HCT116 (cell line): ENCODE measurements around the gene PLEKHH2. TPM values are rescaled to one million over a fixed set of nuclear protein-coding genes. Genes with fewer than 3 reads are reported as not detected.
"Not testable (repeated sequence)": the region's sequence is repeated elsewhere in the genome, so short reads cannot be mapped to it uniquely, and the experiment has no call there.

Source experiments
- ATAC-seq: fragments of 200-7000 bp; cut with Tn5 transposase; 2 replicates; pipeline ENCODE4 v1.9.1; 2020; ENCODE audit warnings: mild to moderate bottlenecking, moderate library complexity
- BruUV-seq: library from RNA; stranded (reverse); fragments of 400-500 nt; replicated peaks from 2 replicates; lab custom pipeline; 2021; lab: Mats Ljungman, UMichigan
- CTCF ChIA-PET: fragments of 300-600 bp; sonication (Branson Sonifier 250); formaldehyde crosslinking; loops from one replicate; lab custom pipeline; 2021; ENCODE audit warnings: antibody characterized with exemption; lab: Charles Lee
- POLR2A ChIA-PET: fragments of 300-600, 350-600 bp; sonication (Branson Sonifier 250); formaldehyde crosslinking; loops from one replicate; lab custom pipeline; 2021; ENCODE audit warnings: antibody characterized with exemption; lab: Charles Lee
- RAD21 ChIA-PET, 2 experiments: fragments of 300-600 bp; sonication (Branson Sonifier 250); formaldehyde crosslinking; loops; one replicate each; lab custom pipeline; 2023; ENCODE audit warnings: low total read pairs in 2 of 2; ENCODE audit not compliant: uncharacterized antibody in 2 of 2, unreplicated experiment in 2 of 2, low non-redundant PET in 1 of 2; lab: Charles Lee
- DNase-seq: peaks from one replicate; pipeline ENCODE4 v3.0.0-alpha.2; 2010; ENCODE audit warnings: low read depth, low spot score
- H2AFZ ChIP-seq: fragments of 200-600 bp; shearing (Covaris generic), sonication (generic); 2 replicates; pipeline ENCODE4 v1.6.1; 2017; ENCODE audit warnings: low read depth, mixed run types, mixed read lengths, antibody characterized with exemption, low read length; ENCODE audit not compliant: poor library complexity, severe bottlenecking
- H3K27ac ChIP-seq: 2 replicates; pipeline ENCODE4 v1.5.1; 2012; ENCODE audit warnings: low read depth, low read length
- H3K27me3 ChIP-seq: fragments of 200-600 bp; sonication (generic); 2 replicates; pipeline ENCODE4 v1.6.1; 2016; ENCODE audit warnings: mixed run types, low read length, mixed read lengths; ENCODE audit not compliant: insufficient read depth
- H3K36me3 ChIP-seq, 2 experiments: fragments of 200-500 bp in 1 of 2; fragments of 200-600 bp in 1 of 2; sonication (Bioruptor generic) in 1 of 2; sonication (generic) in 1 of 2; 2 replicates each; pipeline versions ENCODE4 v1.5.1 to v1.6.1; 2014 to 2016; ENCODE audit warnings: low read length in 2 of 2, inconsistent platforms in 1 of 2, mixed read lengths in 1 of 2, mixed run types in 1 of 2; ENCODE audit not compliant: insufficient read depth in 2 of 2, control insufficient read depth in 1 of 2
- H3K4me1 ChIP-seq, 2 experiments: fragments of 200-600 bp in 1 of 2; sonication (generic) in 1 of 2; 2 replicates each; pipeline versions ENCODE4 v1.5.1 to v1.6.1; 2012 to 2017; ENCODE audit warnings: low read length in 2 of 2, inconsistent platforms in 1 of 2, mild to moderate bottlenecking in 1 of 2, mixed read lengths in 1 of 2, mixed run types in 1 of 2, moderate library complexity in 1 of 2; ENCODE audit not compliant: insufficient read depth in 2 of 2, control insufficient read depth in 1 of 2
- H3K4me2 ChIP-seq: fragments of 200-600 bp; sonication (generic); 2 replicates; pipeline ENCODE4 v1.6.1; 2017; ENCODE audit warnings: mixed run types, low read length, mixed read lengths
- H3K4me3 ChIP-seq, 2 experiments: fragments of 200-600 bp in 1 of 2; sonication (generic) in 1 of 2; replicated peaks in 1 of 2; 2 replicates each; pipeline ENCODE4 v1.5.1; 2011 to 2016; ENCODE audit warnings: low read length in 2 of 2, control low read depth in 1 of 2, low read depth in 1 of 2, mild to moderate bottlenecking in 1 of 2, mixed read lengths in 1 of 2, mixed run types in 1 of 2
- H3K79me2 ChIP-seq: fragments of 200-600 bp; sonication (generic); 2 replicates; pipeline ENCODE4 v1.6.1; 2017; ENCODE audit warnings: mild to moderate bottlenecking, mixed run types, low read length, moderate library complexity, mixed read lengths; ENCODE audit not compliant: insufficient read depth
- H3K9ac ChIP-seq: fragments of 200-600 bp; sonication (generic); 2 replicates; pipeline ENCODE4 v1.6.1; 2016; ENCODE audit warnings: low read length, mixed read lengths
- H3K9me2 ChIP-seq: fragments of 200-600 bp; sonication (generic), shearing (Covaris generic); 2 replicates; pipeline ENCODE4 v1.6.1; 2017; ENCODE audit warnings: mixed run types, mild to moderate bottlenecking, moderate library complexity; ENCODE audit not compliant: insufficient read depth
- H3K9me3 ChIP-seq, 2 experiments: fragments of 200-500 bp in 1 of 2; fragments of 200-600 bp in 1 of 2; sonication (Bioruptor generic) in 1 of 2; sonication (generic) in 1 of 2; 2 replicates each; pipeline ENCODE4 v1.6.1; 2014 to 2017; ENCODE audit warnings: low read length in 2 of 2, mixed read lengths in 2 of 2, inconsistent platforms in 1 of 2, low read depth in 1 of 2, mild to moderate bottlenecking in 1 of 2, mixed run types in 1 of 2, moderate library complexity in 1 of 2; ENCODE audit not compliant: control insufficient read depth in 1 of 2, insufficient read depth in 1 of 2
- H4K20me1 ChIP-seq: fragments of 200-600 bp; sonication (generic), shearing (Covaris generic); 2 replicates; pipeline ENCODE4 v1.6.1; 2017; ENCODE audit warnings: mixed run types, mild to moderate bottlenecking, moderate library complexity; ENCODE audit not compliant: insufficient read depth
- CBX3 ChIP-seq: IDR thresholded peaks from 2 replicates; pipeline ENCODE4 v1.6.1; 2012; ENCODE audit warnings: low read depth
- CEBPB ChIP-seq: IDR thresholded peaks from 2 replicates; pipeline ENCODE4 v1.6.1; 2012; ENCODE audit warnings: low read depth
- EGR1 ChIP-seq: IDR thresholded peaks from 2 replicates; pipeline ENCODE4 v1.6.1; 2012; ENCODE audit warnings: low read depth
- ELF1 ChIP-seq: IDR thresholded peaks from 2 replicates; pipeline ENCODE4 v1.6.1; 2012; ENCODE audit warnings: low read depth, borderline replicate concordance
- EZH2 ChIP-seq: fragments of 200-600 bp; sonication (generic); IDR thresholded peaks from 2 replicates; pipeline ENCODE4 v1.6.1; 2017; ENCODE audit warnings: antibody characterized with exemption, mixed run types
- JUND ChIP-seq: IDR thresholded peaks from 2 replicates; pipeline ENCODE4 v1.6.1; 2012
- MAX ChIP-seq: IDR thresholded peaks from 2 replicates; pipeline ENCODE4 v1.6.1; 2012
- POLR2A ChIP-seq: IDR thresholded peaks from 2 replicates; pipeline ENCODE4 v1.7.0; 2011; ENCODE audit warnings: borderline replicate concordance; ENCODE audit not compliant: insufficient read depth, insufficient read length; ENCODE audit errors: extremely low read depth
- RAD21 ChIP-seq: IDR thresholded peaks from 2 replicates; pipeline ENCODE4 v1.6.1; 2012; ENCODE audit warnings: low read depth, mild to moderate bottlenecking
- REST ChIP-seq: IDR thresholded peaks from 2 replicates; pipeline ENCODE4 v1.6.1; 2012; ENCODE audit warnings: low read depth
- SIN3A ChIP-seq: IDR thresholded peaks from 2 replicates; pipeline ENCODE4 v1.6.1; 2012; ENCODE audit warnings: low read depth
- SRF ChIP-seq: IDR thresholded peaks from 2 replicates; pipeline ENCODE4 v1.6.1; 2012; ENCODE audit warnings: low read depth
- TCF7L2 ChIP-seq: IDR thresholded peaks from 2 replicates; pipeline ENCODE4 v1.7.0; 2011; ENCODE audit warnings: borderline replicate concordance, inconsistent platforms; ENCODE audit not compliant: insufficient read depth, insufficient read length; ENCODE audit errors: extremely low read depth
- YY1 ChIP-seq: IDR thresholded peaks from 2 replicates; pipeline ENCODE4 v1.6.1; 2011; ENCODE audit warnings: low read length, low read depth, moderate library complexity, mild to moderate bottlenecking; ENCODE audit not compliant: insufficient replicate concordance; ENCODE audit errors: extremely low read depth
- ZNF274 ChIP-seq: fragments of 200-500 bp; sonication (Bioruptor generic); IDR thresholded peaks from 2 replicates; pipeline ENCODE4 v1.6.1; 2014; ENCODE audit warnings: mild to moderate bottlenecking, low read depth, low read length, inconsistent platforms
- intact Hi-C: fragments of 100-400 bp; cut with micrococcal nuclease; formaldehyde crosslinking; loops from 2 replicates; pipeline ENCODE4 v1.10.0; 2022
- total RNA-seq: library from RNA; stranded (reverse); gene quantifications from one replicate; pipeline ENCODE4 v1.2.1, GENCODE V29; 2021; ENCODE audit not compliant: unreplicated experiment

The PLEKHH2 gene
- total RNA-seq, 1 experiment from 2014 or later = 7.8 TPM

DNA sequence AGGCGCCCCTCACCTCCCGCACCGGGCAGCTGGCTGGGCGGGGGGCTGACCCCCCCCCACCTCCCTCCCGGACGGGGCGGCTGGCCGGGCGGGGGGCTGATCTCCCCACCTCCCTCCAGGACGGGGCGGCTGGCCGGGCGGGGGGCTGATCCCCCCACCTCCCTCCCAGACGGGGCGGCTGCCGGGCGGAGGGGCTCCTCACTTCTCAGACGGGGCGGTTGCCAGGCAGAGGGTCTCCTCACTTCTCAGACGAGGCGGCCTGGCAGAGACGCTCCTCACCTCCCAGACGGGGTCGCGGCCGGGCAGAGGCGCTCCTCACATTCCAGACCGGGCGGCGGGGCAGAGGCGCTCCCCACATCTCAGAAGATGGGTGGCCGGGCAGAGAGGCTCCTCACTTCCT is 40.7 kb downstream of the PLEKHH2 start:
- RAD21 ChIA-PET, H2AFZ ChIP-seq, H3K36me3 ChIP-seq, H3K4me2 ChIP-seq, H3K4me1 ChIP-seq, POLR2A ChIA-PET, intact Hi-C loops, H3K9me2 ChIP-seq, H3K79me2 ChIP-seq, H3K9ac ChIP-seq, H3K27ac ChIP-seq, H3K4me3 ChIP-seq, BruUV-seq, H3K27me3 ChIP-seq, DNase-seq, H3K9me3 ChIP-seq, ATAC-seq, CTCF ChIA-PET, H4K20me1 ChIP-seq: not testable (repeated sequence)

DNA sequence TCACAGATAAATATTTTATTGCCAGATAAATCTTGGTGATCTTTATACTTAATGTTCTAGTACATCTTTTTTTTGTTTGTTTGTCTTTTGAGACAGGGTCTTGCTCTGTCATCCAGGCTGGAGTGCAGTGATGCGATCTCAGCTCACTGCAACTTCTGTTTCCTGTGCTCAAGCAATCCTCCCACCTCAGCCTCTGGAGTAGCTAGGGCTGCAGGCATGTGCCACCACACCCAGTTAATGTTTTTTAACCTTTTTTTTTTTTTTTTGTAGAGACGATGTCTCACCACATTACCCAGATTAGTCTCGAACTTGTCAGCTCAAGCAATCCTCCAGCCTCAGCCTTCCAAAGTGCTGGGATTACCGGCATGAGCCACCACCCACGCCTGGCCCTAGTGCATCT is 48.3 kb downstream of the PLEKHH2 start:
- ChIA-PET CTCF (no interaction called here), POLR2A (no interaction called here), RAD21 (no interaction called here)
- ATAC-seq (no peak), DNase-seq (no peak)
- Histone ChIP-seq H3K4me1 (no peaks in the 10 kb centered on the region), H3K4me2 (no peak overlapping the region), H3K79me2 (no peaks in the 10 kb centered on the region), H4K20me1 (no peaks in the 10 kb centered on the region), H3K36me3 (no peaks in the 10 kb centered on the region), H3K9me3 (no peaks in the 10 kb centered on the region), H3K9me2 (no peaks in the 10 kb centered on the region), H2AFZ (no peak overlapping the region), H3K4me3 (no peak overlapping the region), H3K9ac (no peak overlapping the region), H3K27me3 (no peaks in the 10 kb centered on the region), H3K27ac (no peak overlapping the region)
- intact Hi-C loops = no loop called here
- no TSS peak for BruUV-seq
- no peak for TF ChIP-seq CEBPB
- TF ChIP-seq EZH2 = no peak
- TF ChIP-seq JUND = no peak
- TF ChIP-seq POLR2A = no peak
- TF ChIP-seq YY1 = no peak
- no peak for TF ChIP-seq REST
- no peak for TF ChIP-seq EGR1
- no peak for TF ChIP-seq ELF1
- TF ChIP-seq ZNF274 = no peak
- TF ChIP-seq MAX = no peak
- TF ChIP-seq SIN3A = no peak
- no peak for TF ChIP-seq TCF7L2
- TF ChIP-seq RAD21 = no peak
- TF ChIP-seq CBX3 = no peak
- no peak for TF ChIP-seq SRF
